ENCODE results near the gene ZDHHC8.

ZDHHC8 gene

DNA sequence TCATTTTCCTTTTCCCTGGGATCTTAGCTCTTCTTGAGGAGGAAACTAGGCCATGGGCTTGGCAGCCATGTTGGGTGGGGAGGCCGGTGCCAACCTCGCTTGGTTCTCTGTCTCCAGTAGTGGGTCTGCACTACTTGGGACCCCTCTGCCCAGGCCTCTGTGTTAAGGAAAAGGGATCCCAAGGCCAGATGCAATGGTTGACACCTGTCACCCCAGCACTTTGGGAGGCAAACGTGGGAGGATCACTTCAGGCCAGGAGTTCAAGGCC, 1.9 kb upstream of the ZDHHC8 start:
- H3K79me2 ChIP-seq (ENCODE audit: insufficient read depth, low read length): peaks cover 33% of the 10 kb centered on the region
- no peak for ATAC-seq (ENCODE audit: insufficient read depth, low read depth)
- H3K27me3 ChIP-seq (ENCODE audit: insufficient read depth, low read length, poor library complexity): no peaks in the 10 kb centered on the region
- no peak overlapping the region for H3K4me2 ChIP-seq (ENCODE audit: insufficient read depth, low read length)
- DNase-seq: no peak
- H3K27ac ChIP-seq (ENCODE audit: low read length): no peak overlapping the region
- H3K36me3 ChIP-seq (ENCODE audit: insufficient read depth, low read length): peaks cover 33% of the 10 kb centered on the region
- no peak overlapping the region for H2AFZ ChIP-seq (ENCODE audit: low read depth, low read length)
- TF ChIP-seq, protein P1, sequence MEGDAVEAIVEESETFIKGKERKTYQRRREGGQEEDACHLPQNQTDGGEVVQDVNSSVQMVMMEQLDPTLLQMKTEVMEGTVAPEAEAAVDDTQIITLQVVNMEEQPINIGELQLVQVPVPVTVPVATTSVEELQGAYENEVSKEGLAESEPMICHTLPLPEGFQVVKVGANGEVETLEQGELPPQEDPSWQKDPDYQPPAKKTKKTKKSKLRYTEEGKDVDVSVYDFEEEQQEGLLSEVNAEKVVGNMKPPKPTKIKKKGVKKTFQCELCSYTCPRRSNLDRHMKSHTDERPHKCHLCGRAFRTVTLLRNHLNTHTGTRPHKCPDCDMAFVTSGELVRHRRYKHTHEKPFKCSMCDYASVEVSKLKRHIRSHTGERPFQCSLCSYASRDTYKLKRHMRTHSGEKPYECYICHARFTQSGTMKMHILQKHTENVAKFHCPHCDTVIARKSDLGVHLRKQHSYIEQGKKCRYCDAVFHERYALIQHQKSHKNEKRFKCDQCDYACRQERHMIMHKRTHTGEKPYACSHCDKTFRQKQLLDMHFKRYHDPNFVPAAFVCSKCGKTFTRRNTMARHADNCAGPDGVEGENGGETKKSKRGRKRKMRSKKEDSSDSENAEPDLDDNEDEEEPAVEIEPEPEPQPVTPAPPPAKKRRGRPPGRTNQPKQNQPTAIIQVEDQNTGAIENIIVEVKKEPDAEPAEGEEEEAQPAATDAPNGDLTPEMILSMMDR (IDR thresholded peaks at IDR 0.05; ENCODE audit: borderline replicate concordance, extremely low read depth, low read length, poor library complexity, severe bottlenecking): no peak
- TF ChIP-seq EZH2 (IDR thresholded peaks at IDR 0.05; ENCODE audit: borderline replicate concordance, low read depth, low read length, severe bottlenecking): no peak
- peaks cover 72% of the 10 kb centered on the region for H4K20me1 ChIP-seq (ENCODE audit: insufficient read depth, low read length)
- no peak overlapping the region for H3K4me3 ChIP-seq (ENCODE audit: low read depth in 1 of 2, low read length in 2 of 2)
- no peaks in the 10 kb centered on the region for H3K9me3 ChIP-seq (ENCODE audit: insufficient read depth, low read length, severe bottlenecking)
- H3K4me1 ChIP-seq (ENCODE audit: insufficient read depth, low read length): peaks cover 32% of the 10 kb centered on the region
- H3K9ac ChIP-seq (ENCODE audit: low read depth, low read length): no peak overlapping the region

DNA sequence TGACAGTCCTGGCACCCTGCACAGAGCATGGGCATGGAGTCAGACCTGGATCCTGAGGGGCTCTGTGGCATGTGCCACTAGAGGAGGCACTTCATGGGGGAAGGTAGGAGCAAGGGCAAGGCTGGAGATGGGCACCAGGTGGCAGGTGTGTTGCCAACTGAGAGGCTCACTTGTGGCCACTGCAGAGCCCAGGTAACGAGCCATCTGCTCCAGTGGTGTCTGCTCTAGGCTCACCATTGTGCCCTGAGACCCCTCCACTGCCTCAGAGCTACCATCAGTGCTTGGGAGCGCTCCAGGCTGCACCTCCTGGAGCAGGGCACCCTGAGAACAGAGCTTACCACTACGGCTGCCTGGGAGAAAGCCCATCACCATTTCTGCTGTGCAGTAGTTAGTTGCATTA, 1.3 kb upstream of the ZDHHC8 start:
- peak overlapping the region; percentile 91 for H3K4me2 ChIP-seq (ENCODE audit: insufficient read depth, low read length)
- no peak overlapping the region for H3K4me3 ChIP-seq (ENCODE audit: low read depth in 1 of 2, low read length in 2 of 2)
- peak overlapping the region; percentile 68; the same call in 1 of the 2 replicates for H2AFZ ChIP-seq (ENCODE audit: low read depth, low read length)
- no peak for ATAC-seq (ENCODE audit: insufficient read depth, low read depth)
- no peaks in the 10 kb centered on the region for H3K9me3 ChIP-seq (ENCODE audit: insufficient read depth, low read length, severe bottlenecking)
- peaks cover 27% of the 10 kb centered on the region for H3K36me3 ChIP-seq (ENCODE audit: insufficient read depth, low read length)
- peaks cover 34% of the 10 kb centered on the region for H3K4me1 ChIP-seq (ENCODE audit: insufficient read depth, low read length)
- TF ChIP-seq EZH2 (IDR thresholded peaks at IDR 0.05; ENCODE audit: borderline replicate concordance, low read depth, low read length, severe bottlenecking): no peak
- TF ChIP-seq, protein P1 (IDR thresholded peaks at IDR 0.05; ENCODE audit: borderline replicate concordance, extremely low read depth, low read length, poor library complexity, severe bottlenecking): peak; percentile 35
- H3K27ac ChIP-seq (ENCODE audit: low read length): no peak overlapping the region; the same call in 1 of the 2 replicates
- peaks cover 71% of the 10 kb centered on the region for H4K20me1 ChIP-seq (ENCODE audit: insufficient read depth, low read length)
- peak; percentile 27 for DNase-seq
- H3K9ac ChIP-seq (ENCODE audit: low read depth, low read length): peak overlapping the region; percentile 94; the same call in 1 of the 2 replicates
- H3K79me2 ChIP-seq (ENCODE audit: insufficient read depth, low read length): peaks cover 35% of the 10 kb centered on the region
- no peaks in the 10 kb centered on the region for H3K27me3 ChIP-seq (ENCODE audit: insufficient read depth, low read length, poor library complexity)

DNA sequence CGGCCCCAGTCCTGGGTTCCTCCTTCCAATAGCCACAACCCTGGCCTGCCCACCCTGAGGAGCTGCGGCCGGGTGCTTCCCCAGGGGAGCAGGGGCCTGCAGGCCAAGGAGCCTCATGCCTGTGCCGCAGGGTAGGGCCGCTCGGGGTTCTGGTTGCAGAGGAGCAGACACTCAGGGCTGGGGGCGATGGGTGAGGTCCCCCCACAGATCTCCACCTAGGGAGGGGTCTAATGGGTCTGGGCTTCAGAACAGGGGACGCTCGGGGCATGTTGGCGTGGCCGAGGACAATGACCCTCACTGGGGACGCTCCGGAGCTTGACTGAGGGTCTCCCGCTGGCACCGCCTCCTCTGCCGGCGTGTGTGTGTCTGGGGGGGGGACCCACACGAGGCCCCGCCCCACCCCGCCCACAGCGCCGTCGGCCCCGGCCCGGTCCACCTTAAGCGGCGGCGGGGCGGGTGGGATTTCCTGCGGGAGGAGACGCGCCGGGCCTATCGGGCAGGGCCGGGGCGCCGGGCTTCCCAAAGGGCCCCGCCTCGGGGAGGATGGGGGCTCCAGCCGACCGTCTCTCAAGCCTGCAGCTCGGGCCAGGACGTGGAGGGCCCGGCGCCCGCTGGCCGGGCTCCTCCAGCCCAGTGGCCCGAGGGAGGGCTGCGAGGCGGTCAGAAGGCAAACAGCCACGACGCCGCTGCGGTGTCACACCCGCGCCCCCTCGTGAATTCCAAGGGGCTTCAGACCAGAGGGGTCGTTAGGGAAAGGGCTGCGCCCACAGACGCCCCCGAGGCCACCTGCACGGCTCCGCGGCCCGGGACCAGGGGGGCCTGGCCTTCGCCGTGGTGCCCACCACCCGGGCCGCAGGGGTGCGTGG, 640 bp upstream of the ZDHHC8 start:
- H3K9ac ChIP-seq (ENCODE audit: low read depth, low read length): peak overlapping the region; percentile 94
- H3K27me3 ChIP-seq (ENCODE audit: insufficient read depth, low read length, poor library complexity): no peaks in the 10 kb centered on the region
- peak; percentile 85 for ATAC-seq (ENCODE audit: insufficient read depth, low read depth)

More for the DNA sequence above, 640 bp upstream of the ZDHHC8 start:
- peak overlapping the region; percentile 72 for H3K27ac ChIP-seq (ENCODE audit: low read length)
- H3K9me3 ChIP-seq (ENCODE audit: insufficient read depth, low read length, severe bottlenecking): no peaks in the 10 kb centered on the region
- TF ChIP-seq, protein P1 (IDR thresholded peaks at IDR 0.05; ENCODE audit: borderline replicate concordance, extremely low read depth, low read length, poor library complexity, severe bottlenecking): no peak
- TF ChIP-seq EZH2 (IDR thresholded peaks at IDR 0.05; ENCODE audit: borderline replicate concordance, low read depth, low read length, severe bottlenecking): no peak
- peak overlapping the region; percentile 91 for H3K4me2 ChIP-seq (ENCODE audit: insufficient read depth, low read length)
- H3K36me3 ChIP-seq (ENCODE audit: insufficient read depth, low read length): peaks cover 21% of the 10 kb centered on the region
- H3K4me1 ChIP-seq (ENCODE audit: insufficient read depth, low read length): peaks cover 34% of the 10 kb centered on the region
- H4K20me1 ChIP-seq (ENCODE audit: insufficient read depth, low read length): peaks cover 71% of the 10 kb centered on the region
- H3K79me2 ChIP-seq (ENCODE audit: insufficient read depth, low read length): peaks cover 42% of the 10 kb centered on the region
- H2AFZ ChIP-seq (ENCODE audit: low read depth, low read length): peak overlapping the region; percentile 93
- DNase-seq: peak; percentile 85
- H3K4me3 ChIP-seq (ENCODE audit: low read depth in 1 of 2, low read length in 2 of 2): peak overlapping the region; percentile 91 to 92
